NT2/D1 (cell line): ENCODE measurements around the gene JAKMIP3.

ENCODE experiments used
- DNase-seq: peaks from one replicate; pipeline ENCODE4 v3.0.0-alpha.2; 2011; ENCODE audit warnings: low read depth, low spot score
- H3K27me3 ChIP-seq: 2 replicates; pipeline ENCODE4 v1.6.0; 2011; ENCODE audit warnings: mild to moderate bottlenecking; ENCODE audit not compliant: insufficient read length, insufficient read depth
- H3K36me3 ChIP-seq: 2 replicates; pipeline ENCODE4 v1.6.1; 2011; ENCODE audit warnings: mild to moderate bottlenecking, low read length, mixed read lengths; ENCODE audit not compliant: insufficient read depth, insufficient read length
- H3K4me1 ChIP-seq: 2 replicates; pipeline ENCODE4 v1.5.1; 2011; ENCODE audit not compliant: insufficient read depth, insufficient read length
- H3K4me3 ChIP-seq: 2 replicates; pipeline ENCODE4 v1.5.1; 2011; ENCODE audit warnings: low read depth; ENCODE audit not compliant: insufficient read length
- H3K9ac ChIP-seq: 2 replicates; pipeline ENCODE4 v1.6.0; 2011; ENCODE audit warnings: low read depth; ENCODE audit not compliant: insufficient read length
- H3K9me3 ChIP-seq: 2 replicates; pipeline ENCODE4 v1.5.1; 2011; ENCODE audit warnings: mild to moderate bottlenecking, low read length; ENCODE audit not compliant: insufficient read depth
- SUZ12 ChIP-seq: IDR thresholded peaks from 2 replicates; pipeline ENCODE4 v1.6.1; 2011; ENCODE audit not compliant: insufficient read length, insufficient read depth; ENCODE audit errors: extremely low read depth
- YY1 ChIP-seq: IDR thresholded peaks from 2 replicates; pipeline ENCODE4 v1.6.1; 2011; ENCODE audit not compliant: insufficient read length, insufficient read depth
- ZNF274 ChIP-seq: IDR thresholded peaks from 2 replicates; pipeline ENCODE4 v1.6.1; 2011; ENCODE audit warnings: mild to moderate bottlenecking, low read depth, low read length

JAKMIP3 gene

GRCh38 chr10:132111121-132111731 lies 45.5 kb downstream of the JAKMIP3 start:
- H3K36me3 ChIP-seq, result no peaks in the 10 kb centered on the region
- H3K9ac ChIP-seq, result no peak overlapping the region
- H3K9me3 ChIP-seq, result no peaks in the 10 kb centered on the region
- no peak overlapping the region for H3K4me3 ChIP-seq
- TF ChIP-seq YY1 (no peak), ZNF274 (no peak), SUZ12 (no peak)
- DNase-seq, result no peak
- no peaks in the 10 kb centered on the region for H3K27me3 ChIP-seq
- H3K4me1 ChIP-seq, result no peaks in the 10 kb centered on the region

DNA sequence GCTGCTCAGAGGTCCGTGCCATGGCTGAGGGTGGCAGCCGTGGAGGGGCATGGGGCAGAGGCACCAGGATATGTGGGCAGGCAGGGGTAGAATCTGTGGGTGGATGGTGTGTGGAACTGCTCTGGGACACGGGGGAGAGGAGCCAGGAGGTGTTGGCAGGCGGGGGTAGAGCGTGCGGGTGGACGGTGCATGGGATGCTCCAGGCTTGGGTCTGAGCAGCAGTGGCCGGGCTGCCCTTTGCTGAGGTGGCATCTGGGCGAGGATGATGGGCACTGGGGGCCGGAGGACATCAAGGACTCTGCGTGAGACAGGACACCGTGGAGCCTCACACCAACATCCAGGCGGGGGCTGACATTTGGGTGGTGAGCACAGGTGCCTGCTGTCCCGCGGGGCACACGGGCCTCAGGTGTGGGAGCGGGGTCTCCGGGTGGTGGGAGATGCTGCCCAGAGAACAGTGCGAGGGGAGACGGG lies 46.2 kb downstream of the JAKMIP3 start:
- Histone ChIP-seq H3K9me3 (no peaks in the 10 kb centered on the region), H3K9ac (no peak overlapping the region), H3K36me3 (no peaks in the 10 kb centered on the region), H3K4me1 (no peaks in the 10 kb centered on the region), H3K4me3 (no peak overlapping the region), H3K27me3 (no peaks in the 10 kb centered on the region)
- DNase-seq, result no peak
- no peak for TF ChIP-seq SUZ12
- TF ChIP-seq YY1, result no peak
- no peak for TF ChIP-seq ZNF274

DNA sequence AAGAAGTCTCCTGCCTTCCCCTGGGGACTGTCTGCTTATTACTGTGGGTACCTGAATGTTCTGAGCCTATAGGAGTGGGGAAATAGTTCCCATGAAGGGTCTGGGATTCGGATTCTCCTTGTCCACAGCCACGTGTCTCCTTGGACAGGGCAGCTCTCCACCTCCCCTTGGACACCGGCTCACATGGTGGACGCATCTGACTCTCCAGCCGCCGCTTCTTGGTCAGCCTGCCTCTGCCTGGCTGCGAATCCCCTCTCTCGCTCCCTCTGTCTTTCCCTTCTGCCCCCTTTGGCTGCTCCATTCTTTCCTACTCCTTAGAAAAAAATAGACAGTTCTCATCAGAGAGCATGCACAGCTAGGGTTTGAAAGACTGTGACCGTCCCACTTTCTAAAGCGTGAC lies 46.9 kb downstream of the JAKMIP3 start:
- Histone ChIP-seq H3K9ac (no peak overlapping the region), H3K4me1 (no peaks in the 10 kb centered on the region), H3K4me3 (no peak overlapping the region), H3K36me3 (no peaks in the 10 kb centered on the region), H3K27me3 (no peaks in the 10 kb centered on the region), H3K9me3 (no peaks in the 10 kb centered on the region)
- no peak for DNase-seq
- TF ChIP-seq YY1 (no peak), ZNF274 (no peak), SUZ12 (no peak)

GRCh38 chr10:132113206-132113605 lies 47.5 kb downstream of the JAKMIP3 start:
- Histone ChIP-seq H3K9ac (no peak overlapping the region), H3K4me3 (no peak overlapping the region), H3K27me3 (no peaks in the 10 kb centered on the region), H3K9me3 (no peaks in the 10 kb centered on the region), H3K36me3 (no peaks in the 10 kb centered on the region), H3K4me1 (no peaks in the 10 kb centered on the region)
- DNase-seq, result no peak
- TF ChIP-seq SUZ12, result no peak
- TF ChIP-seq ZNF274, result no peak

DNA sequence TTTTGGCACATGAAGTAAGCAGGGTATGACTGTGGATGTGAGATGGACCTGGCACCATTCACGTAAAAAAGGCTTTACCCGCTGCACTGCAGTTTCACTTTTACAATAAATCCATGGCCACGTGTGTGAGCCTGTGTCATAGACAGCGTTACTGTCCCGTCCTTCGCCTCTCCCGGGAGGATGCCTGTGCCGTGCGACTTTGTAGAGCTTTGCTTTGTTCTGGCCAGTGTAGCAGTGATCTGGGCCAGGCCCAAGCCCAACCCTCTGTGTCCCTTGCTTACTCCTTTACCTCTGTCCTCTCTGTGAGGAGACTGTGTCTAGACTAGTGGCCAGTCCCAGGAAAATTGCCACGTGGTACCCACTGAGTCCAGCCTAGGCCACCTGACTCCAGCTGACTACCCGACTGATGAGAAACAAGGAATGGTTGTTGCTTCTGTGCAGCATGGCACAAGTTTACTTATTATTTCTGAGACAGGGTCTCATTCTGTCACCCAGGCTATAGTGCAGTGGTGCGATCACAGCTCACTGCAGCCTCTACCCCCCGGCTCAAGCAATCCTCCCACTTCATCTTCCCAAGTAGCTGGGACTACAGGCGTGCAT lies 48.1 kb downstream of the JAKMIP3 start:
- Histone ChIP-seq H3K27me3 (no peaks in the 10 kb centered on the region), H3K9ac (no peak overlapping the region), H3K4me3 (no peak overlapping the region), H3K4me1 (no peaks in the 10 kb centered on the region), H3K9me3 (no peaks in the 10 kb centered on the region), H3K36me3 (no peaks in the 10 kb centered on the region)
- DNase-seq, result no peak
- TF ChIP-seq SUZ12 (no peak), ZNF274 (no peak), YY1 (no peak)

DNA sequence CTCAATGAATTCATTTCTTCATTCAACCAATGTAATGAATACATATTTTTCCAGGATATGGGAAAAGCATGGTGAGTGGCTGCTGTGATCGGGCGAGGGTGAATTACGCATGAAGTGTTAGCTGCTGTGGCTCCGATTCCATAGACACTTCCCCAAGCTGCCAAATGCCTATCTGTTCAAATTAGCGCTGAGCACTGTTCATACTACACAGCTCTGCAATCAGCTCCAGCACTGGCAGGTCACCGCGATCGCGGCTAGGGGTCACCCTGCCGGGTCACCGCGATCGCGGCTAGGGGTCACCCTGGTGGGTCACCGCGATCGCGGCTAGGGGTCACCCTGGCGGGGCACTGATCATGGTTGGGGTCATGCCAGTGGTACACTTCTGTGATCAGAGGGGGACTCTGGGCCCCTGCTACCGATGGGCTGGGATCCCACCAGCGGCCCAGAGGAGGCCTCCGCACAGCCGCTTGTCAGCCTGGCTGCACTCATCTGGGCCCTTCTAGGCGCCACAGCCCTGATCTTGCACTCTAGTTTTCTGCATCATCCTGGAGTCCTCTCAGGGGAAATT lies 49.3 kb downstream of the JAKMIP3 start:
- H3K9me3 ChIP-seq, result no peaks in the 10 kb centered on the region
- no peaks in the 10 kb centered on the region for H3K36me3 ChIP-seq
- no peak for TF ChIP-seq YY1
- no peak for TF ChIP-seq ZNF274
- TF ChIP-seq SUZ12, result no peak
- no peak for DNase-seq
- H3K4me1 ChIP-seq, result no peaks in the 10 kb centered on the region
- H3K9ac ChIP-seq, result no peak overlapping the region
- no peak overlapping the region for H3K4me3 ChIP-seq
- no peaks in the 10 kb centered on the region for H3K27me3 ChIP-seq
